GM19193 (cell line): ENCODE data around the gene PLXNA4.

Experiments
- POLR2A ChIP-seq: IDR thresholded peaks from 4 replicates; pipeline ENCODE4 v1.6.1; 2011; ENCODE audit not compliant: insufficient read depth, insufficient read length; ENCODE audit errors: extremely low read depth

PLXNA4 gene

GRCh38 chr7:132428247-132428919 is 147.9 kb downstream of the PLXNA4 start:
- TF ChIP-seq POLR2A, result no peak

GRCh38 chr7:132425942-132426341 is 150.3 kb downstream of the PLXNA4 start:
- no peak for TF ChIP-seq POLR2A

- TF ChIP-seq POLR2A, result no peak
Measured at GRCh38 chr7:132424821-132425724, 151.2 kb downstream of the PLXNA4 start.

DNA sequence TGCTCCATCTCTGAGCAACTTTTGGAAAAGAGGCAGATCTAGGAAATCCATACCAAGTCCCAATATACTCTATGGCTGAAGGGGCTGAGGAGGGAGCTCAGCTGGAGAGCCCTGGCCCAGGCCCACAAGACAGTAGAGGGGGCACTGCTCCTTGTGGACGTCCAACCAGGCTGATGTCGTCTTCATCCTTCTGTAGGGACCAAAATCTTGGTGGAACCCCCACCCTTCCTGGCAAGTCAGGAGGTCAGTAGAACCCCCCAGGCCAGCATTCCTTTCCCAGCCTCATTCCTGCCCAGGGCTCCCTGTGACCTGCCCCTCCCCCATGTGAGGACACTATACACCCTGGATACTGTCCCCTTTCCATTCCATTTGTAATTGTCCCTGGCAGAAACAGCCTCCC is 152.0 kb downstream of the PLXNA4 start:
- TF ChIP-seq POLR2A, result no peak

DNA sequence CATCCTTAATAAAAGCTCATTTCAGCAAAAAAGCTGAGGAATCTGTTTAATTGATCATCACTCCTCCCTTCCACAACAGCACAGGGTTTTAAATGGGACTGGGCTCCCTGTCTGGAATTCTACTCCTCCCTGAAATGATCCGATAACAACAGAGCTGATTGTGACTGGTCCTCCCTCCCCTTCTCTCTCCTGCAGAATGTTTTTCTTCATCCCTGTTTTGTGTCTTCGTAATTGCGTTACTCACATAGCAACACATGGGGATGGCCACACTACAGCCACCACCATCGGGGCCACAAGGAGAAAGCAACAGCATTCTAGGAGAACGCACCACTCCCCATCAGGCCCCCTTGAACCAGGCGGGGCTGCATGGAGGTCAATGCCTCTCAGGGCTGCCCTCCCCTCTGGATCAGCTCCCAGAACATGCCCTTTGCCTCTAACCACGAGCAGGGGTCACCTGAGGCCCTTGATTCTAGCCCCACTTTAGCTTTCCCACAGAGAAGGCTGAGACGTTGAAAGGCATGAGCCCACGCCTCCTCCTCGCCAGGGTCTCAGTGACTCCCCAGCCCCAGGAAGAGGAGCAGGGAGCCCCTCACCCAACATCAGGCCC is 152.6 kb downstream of the PLXNA4 start:
- TF ChIP-seq POLR2A, result no peak

DNA sequence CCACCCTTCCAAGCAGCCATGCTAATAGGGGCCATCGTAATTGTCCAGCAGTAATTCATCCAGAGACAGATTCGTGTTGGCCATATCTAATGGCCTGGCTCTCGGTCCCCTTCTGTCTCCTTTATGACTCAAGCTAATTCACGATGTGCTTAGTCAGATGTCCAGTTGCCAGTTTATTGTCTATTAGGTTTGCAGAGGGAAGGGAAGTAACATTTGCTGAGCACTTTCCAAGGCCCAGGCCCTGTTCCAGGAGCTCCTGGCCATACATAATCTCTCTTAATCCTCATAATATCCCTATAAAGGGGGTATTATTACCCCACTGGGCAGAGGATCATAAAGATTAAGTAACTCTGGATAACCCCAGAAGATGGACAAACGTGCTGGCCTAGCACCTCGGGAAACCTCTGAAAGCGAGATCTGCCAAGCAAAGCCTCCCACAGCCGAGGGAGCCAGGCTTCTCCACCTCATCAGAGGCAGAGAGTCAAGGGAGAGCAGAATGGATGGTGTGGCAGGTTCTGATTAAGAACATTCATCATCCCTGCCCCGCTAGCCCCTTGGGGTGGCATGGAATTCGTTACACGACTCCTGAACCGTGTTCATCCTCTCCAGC is 153.7 kb downstream of the PLXNA4 start:
- no peak for TF ChIP-seq POLR2A

GRCh38 chr7:132420527-132420926 is 155.7 kb downstream of the PLXNA4 start:
- TF ChIP-seq POLR2A, result no peak

GRCh38 chr7:132419542-132419941 is 156.7 kb downstream of the PLXNA4 start:
- TF ChIP-seq POLR2A, result no peak

- TF ChIP-seq POLR2A, result no peak
Measured at GRCh38 chr7:132418840-132419239, 157.4 kb downstream of the PLXNA4 start.

DNA sequence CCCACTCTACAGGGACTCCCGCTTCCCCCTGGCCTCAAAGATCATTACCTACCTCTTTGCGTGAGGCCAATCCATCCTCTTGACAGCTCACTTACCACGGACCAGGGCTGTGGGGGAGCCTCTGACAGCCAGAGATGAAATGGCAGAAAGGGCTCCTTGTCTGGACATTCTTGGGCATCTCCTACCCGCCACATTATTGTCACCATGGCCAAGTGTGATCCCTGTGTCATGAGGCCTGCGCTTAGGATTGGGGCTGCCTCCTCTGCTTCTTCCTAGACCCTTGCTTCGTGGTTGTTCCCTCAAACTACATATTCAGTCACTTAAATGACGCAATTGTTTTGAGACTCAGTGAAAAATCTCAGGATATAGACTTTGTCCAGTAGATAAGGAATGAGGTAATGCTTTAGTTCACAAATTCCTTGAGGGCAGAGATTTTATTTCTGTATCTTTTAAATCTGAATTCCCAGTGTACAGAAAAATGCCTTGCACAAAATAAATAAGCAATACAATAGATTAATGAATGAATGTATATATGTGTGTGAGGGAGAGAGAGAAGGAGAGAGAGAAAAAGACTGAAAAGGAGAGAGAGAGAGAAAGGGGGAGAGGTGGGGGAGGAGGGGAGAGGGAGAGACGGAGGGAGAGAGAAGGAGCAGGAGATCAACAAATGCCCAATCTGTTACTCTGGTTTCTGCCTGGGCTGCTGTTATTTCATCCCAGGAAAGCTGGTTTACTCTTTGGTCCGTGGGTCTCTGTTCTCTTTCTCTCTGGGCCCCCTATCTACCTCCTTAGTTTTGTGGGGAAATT is 159.0 kb downstream of the PLXNA4 start:
- TF ChIP-seq POLR2A, result no peak

DNA sequence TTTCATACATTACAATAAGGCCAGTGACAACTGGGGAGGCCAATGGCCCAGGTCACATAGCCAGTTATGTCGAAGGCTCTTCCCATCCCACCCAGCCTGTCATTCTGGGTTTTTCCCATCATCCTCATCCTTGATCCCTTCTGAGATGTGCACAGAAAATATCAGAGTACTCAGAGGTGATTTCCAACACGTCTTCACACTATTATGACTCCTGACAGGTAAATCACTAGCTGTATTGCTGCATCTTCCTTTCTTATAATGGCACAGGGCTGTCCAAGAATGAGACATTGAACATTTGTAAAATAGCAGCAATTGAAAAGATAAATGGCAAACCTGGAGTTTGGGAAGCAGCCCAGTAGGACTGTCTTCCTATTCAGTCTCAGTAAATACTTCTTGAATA is 159.9 kb downstream of the PLXNA4 start:
- TF ChIP-seq POLR2A, result no peak

DNA sequence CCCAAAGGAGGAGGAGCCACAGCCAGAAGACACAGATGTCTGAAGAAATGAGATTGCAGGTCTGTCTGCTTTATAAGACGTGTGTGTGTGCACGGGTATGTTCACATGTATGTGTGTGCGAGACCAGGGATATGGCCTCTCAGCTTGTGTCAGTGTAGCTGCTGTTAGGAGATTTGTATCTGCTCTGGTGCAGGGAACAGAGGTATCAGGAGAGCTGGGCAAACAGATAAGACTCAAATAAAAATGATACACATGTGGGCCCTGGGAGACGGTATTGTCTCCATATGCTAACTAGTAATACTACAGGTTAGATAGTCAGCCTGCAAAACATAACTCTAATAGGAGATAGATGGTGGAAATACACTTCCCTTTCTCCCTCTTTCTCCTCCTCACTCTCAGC is 161.0 kb downstream of the PLXNA4 start:
- TF ChIP-seq POLR2A, result no peak

DNA sequence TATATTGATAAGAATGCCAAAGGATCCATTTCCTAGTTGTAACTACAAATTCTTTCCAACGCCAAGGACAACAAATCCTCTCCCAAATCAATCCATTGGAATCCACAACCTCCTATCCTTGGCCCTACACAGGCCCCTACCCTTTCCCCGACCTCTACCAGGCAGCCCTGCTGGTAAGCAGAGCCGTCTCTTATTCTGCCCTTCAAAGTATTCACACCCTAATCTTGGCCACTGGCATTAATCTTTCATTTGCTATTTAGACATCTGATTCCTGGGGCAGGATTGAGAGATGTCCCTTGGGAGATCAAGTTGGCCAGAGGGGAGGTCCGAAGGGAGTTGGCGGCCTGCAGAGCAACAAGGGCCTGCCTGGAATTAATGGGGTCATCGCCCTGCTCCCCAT is 161.4 kb downstream of the PLXNA4 start:
- TF ChIP-seq POLR2A, result no peak

GRCh38 chr7:132412435-132412834 is 163.8 kb downstream of the PLXNA4 start:
- TF ChIP-seq POLR2A, result no peak
